GM12801 (cell line): Measurements from ENCODE around the gene OBSL1.

Experiments used
- CTCF ChIP-seq: IDR thresholded peaks from one replicate; pipeline ENCODE4 v1.5.1; 2011; ENCODE audit warnings: control low read depth; ENCODE audit not compliant: insufficient read length; ENCODE audit errors: extremely low read depth

Gene OBSL1

GRCh38 chr2:219608399-219608964 is 37.1 kb upstream of the OBSL1 start:
- TF ChIP-seq CTCF, result no peak

GRCh38 chr2:219607931-219608330 is 36.6 kb upstream of the OBSL1 start:
- no peak for TF ChIP-seq CTCF

GRCh38 chr2:219605607-219605954 is 34.2 kb upstream of the OBSL1 start:
- TF ChIP-seq CTCF, result no peak

- TF ChIP-seq CTCF, result no peak
Observed at GRCh38 chr2:219603771-219604170, 32.4 kb upstream of the OBSL1 start.

- no peak for TF ChIP-seq CTCF
Observed at GRCh38 chr2:219598308-219599078, 27.2 kb upstream of the OBSL1 start.

GRCh38 chr2:219597552-219598307 is 26.4 kb upstream of the OBSL1 start, which contains the start of gene STK11IP:
Gene STK11IP, plus strand, starts transcription at chr2:219597857. Its CDS starts 263 bp downstream, at chr2:219598120.
- TF ChIP-seq CTCF, result no peak

- no peak for TF ChIP-seq CTCF
Observed at GRCh38 chr2:219596954-219597551, 25.7 kb upstream of the OBSL1 start.
